Activated CD8-positive, alpha-beta memory T cell treated with anti-CD3 and anti-CD28 coated beads for 48 hours (primary cell): ENCODE results near the gene MDFIC2.
"Not testable (repeated sequence)": the region's sequence is repeated elsewhere in the genome, so short reads cannot be mapped to it uniquely, and the experiment has no call there.

Experiments
- DNase-seq, 3 experiments: peaks; one replicate each; pipeline ENCODE4 v3.0.0-alpha.2; 2020; ENCODE audit warnings: low read depth in 2 of 3, low spot score in 2 of 3

The MDFIC2 gene

GRCh38 chr3:70312336-70312735 lies at the start of gene MDFIC2:
MDFIC2 (minus strand) TSS chr3:70312638; CDS start chr3:70311973, 665 bp downstream.
- DNase-seq: no peak

- no peak for DNase-seq
These were observed 48.7 kb upstream of the MDFIC2 start for GRCh38 chr3:70360979-70361760.

DNA sequence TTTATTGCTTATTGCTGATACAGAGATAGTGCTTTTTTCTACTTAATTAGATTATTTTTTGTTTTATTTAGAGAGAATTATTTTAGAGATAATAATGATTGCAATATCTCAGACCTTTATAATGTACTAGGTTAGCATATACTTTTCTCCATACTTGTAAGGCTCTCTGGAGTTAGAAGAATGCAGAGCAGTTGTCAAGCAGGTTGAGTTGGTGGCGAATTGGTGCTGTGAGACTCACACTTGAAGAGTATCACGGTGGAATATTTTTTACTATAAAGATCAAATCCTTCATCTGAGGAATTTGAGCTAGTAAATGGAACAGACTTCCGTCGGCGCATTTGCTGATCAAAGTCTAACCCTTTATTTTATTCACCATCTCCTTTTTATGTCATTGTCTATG lies 47.3 kb upstream of the MDFIC2 start:
- DNase-seq: no peak

DNA sequence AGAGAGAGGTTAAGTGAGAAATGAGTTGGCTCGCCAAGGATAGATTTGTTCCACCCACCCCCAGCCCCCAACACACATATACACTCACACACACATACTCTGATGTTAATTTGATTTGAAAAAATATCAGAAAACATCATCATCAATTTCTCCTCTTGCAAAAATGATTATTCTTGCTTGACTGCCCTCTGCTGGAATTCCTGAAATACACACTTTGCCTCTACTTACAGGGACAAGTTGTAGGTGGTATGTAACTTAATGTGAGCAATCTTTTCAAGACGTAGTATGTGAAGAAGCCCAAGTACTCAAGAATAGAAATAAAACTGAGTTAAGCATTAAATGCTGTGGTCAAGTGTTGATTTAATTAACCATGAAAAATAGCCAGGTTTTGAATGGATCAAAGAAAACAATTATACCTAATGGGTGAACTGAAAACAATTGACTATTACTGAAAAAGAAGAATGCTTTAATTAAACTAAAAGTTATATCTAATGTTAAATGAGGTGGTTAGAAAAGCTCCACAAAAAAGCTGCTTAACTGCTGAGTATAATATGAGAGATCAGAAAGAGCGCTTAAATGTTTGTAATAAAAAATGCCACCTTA lies 46.6 kb upstream of the MDFIC2 start:
- no peak for DNase-seq

DNA sequence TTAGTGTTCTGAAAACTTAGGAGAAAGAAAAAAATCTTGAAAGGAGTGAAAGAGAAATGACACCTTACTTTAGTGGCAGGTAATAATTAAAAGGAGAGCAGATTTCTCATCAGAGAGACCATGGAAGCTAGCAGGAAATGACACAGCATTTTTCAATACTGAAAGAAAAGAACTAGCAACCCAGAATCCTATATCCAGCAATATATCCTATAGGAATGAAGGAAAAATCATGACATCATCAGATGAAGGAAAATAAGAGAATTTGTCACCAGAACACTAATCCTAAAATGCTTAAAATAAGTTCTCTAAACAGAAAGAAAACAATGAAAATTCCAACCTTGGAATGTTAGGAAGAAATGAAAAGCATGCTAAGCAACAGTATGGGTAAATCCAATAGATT lies 39.8 kb upstream of the MDFIC2 start:
- DNase-seq: no peak

DNA sequence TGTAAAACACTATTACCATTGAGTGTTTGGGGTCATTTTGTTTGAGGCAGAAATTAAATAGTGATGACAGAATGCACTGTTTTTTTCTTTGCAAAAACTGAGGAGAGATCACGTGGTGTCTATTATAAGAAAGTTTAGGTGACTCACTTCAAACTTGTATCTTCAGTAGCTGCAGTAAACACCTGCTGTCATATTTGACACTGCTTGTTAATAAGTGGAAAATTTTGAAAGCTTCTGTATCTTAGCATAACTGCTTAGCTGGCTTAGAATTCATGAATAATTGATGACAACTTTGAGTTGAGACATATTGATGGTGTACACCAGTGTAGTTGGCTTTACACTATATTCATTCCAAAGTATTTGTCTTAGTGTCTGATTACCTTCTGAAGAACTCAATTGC lies 29.7 kb upstream of the MDFIC2 start:
- no peak for DNase-seq

DNA sequence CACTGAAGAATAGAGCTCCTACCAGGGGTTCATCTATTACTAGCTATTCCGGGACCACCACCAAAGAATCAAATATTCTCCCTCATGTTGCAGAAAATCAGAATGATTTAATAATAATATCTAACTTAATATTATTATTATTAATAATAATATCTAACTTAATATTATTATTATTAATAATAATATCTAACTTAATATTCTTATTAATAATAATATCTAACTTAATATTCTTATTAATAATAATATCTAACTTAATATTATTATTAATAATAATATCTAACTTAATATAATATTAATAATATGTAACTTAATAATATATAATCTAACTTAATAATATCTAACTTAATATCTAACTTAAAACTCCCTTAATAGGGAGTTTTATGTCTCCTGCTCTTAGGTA lies 24.4 kb upstream of the MDFIC2 start:
- not testable (repeated sequence) for DNase-seq

- DNase-seq: no peak
These were observed 20.6 kb upstream of the MDFIC2 start for GRCh38 chr3:70333080-70333479.

- DNase-seq: no peak
These were observed 2.6 kb upstream of the MDFIC2 start for GRCh38 chr3:70315021-70315420.

GRCh38 chr3:70310809-70311208 lies 1.6 kb downstream of the MDFIC2 start:
- no peak for DNase-seq

DNA sequence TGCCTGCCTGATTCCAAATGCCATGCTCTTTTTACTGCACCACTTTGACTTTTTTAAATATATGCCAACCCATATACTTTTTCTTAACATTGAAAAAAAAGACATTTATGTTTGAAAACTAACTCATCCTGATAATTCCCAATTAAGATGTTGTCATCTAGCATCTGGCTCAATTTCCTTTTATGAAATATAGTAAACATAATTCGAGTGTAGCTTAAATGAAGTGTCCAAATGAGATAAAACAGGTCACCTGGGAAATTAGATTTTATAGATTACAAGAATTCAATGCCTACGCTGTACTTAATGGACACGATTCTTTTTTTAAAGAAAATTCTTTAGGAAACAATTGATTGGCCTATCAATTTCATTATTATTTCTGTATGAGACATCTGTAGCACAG lies 2.8 kb downstream of the MDFIC2 start:
- DNase-seq: no peak

DNA sequence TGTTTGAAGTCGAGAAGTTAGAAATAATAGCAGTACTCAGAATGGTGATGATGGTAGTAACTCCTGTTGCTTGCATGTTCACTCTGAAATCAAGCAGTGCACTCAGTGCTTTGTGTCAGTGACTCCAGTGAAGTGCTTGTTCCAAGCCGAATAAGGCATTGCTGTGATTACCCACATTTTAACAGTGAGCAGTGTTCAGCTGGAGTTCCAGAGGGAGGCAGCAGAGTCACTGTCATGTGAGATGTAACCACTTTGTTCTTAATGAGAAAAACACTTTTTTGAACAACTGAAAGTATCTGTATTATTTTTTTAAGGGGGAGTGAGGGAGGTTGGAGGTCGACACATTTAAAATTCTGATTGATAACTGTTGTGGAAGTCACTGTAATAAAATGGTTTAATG lies 3.7 kb downstream of the MDFIC2 start:
- DNase-seq: no peak

GRCh38 chr3:70306736-70307135 lies 5.7 kb downstream of the MDFIC2 start:
- DNase-seq: no peak

DNA sequence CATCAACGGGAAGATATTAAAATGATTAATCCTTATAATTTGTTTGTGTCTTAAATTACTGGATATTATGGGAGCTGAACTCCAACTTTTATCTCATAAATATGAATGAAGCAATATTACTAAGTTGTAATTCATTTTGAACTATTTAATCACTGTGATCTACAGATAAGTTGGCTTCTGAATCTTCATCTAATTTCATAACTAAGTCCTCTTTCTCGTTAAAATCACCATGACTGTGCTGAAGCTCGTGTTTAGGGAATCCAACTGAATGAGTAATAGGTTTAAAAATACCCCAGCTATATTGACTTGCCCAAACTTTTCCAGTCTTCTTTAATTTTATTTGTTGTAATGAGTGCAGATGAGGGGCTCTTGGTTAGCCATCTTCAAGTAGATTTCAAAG lies 14.1 kb downstream of the MDFIC2 start:
- no peak for DNase-seq

- DNase-seq: no peak
These were observed 21.3 kb downstream of the MDFIC2 start for GRCh38 chr3:70291097-70291482.

GRCh38 chr3:70290431-70291096 lies 21.9 kb downstream of the MDFIC2 start:
- DNase-seq: not testable (repeated sequence)

DNA sequence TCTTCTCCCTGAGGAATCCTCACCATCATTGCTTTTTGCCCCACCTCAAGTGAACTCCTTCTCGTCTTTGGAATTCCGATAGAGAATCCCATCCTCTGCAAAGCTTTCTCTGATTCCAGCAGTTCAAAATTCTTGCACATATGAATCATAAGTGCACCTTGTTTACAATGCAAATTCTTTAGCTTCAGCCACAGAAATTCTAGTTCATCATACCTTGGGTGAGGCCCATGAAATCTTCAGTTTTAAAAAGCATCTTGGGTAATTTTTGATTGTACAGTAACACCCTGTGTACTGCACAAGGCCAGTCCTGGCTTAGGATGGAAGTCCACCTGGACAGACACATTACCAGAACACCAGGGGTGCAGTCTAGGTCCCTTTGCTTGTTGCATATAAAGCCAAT lies 30.8 kb downstream of the MDFIC2 start:
- no peak for DNase-seq

GRCh38 chr3:70277304-70277703 lies 35.1 kb downstream of the MDFIC2 start:
- DNase-seq: no peak

DNA sequence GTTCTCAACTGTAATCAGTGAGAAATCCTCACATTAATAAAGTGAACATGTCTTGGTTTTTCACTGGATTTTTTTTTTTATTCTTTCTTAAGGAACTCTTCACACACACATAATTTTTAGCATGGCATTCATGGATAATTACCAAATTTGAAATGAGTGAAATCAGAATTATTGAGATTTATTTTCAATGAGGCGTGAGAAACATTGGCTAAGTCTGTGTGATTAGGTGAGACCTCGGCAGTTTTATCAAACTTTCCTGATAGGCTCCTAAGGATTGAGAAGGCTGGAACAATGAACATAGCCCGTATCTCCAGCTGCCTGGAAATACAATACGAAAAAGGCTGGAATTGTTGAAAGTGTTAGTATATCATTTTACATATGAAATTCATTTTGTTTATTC lies 35.5 kb downstream of the MDFIC2 start:
- no peak for DNase-seq

GRCh38 chr3:70273492-70273891 lies 38.9 kb downstream of the MDFIC2 start:
- DNase-seq: no peak

DNA sequence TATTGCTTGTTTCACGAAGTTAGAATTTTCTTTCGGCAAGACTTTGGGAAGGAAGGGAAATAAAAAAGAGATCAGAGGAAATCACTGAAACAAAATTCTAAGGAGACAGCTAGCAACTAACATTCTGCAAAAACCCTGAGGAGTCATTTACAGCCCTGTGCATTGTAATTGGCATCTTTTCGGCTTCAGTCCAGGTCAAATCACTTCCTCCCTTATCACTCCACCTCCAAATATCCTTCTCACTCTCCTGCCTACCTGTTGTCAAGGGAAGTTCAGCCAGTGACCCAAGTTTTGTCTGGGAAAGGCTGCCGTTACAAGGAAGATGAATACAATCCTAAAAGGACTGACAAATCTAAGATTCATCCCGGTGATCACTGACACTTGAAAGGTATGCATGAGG lies 39.6 kb downstream of the MDFIC2 start:
- no peak for DNase-seq

- no peak for DNase-seq
These were observed 48.2 kb downstream of the MDFIC2 start for GRCh38 chr3:70264122-70264780.
